PFSK-1 (cell line): ENCODE data around the gene GNS.
A peak's percentile ranks its signal among the peaks of the same experiment; 100 is the strongest.

Source experiments
- FOXP2 ChIP-seq: optimal IDR thresholded peaks from 2 replicates; pipeline ENCODE3; 2011; ENCODE audit warnings: borderline replicate concordance, control low read depth, inconsistent platforms; ENCODE audit not compliant: insufficient read depth; ENCODE audit errors: extremely low read length, extremely low read depth
- POLR2AphosphoS5 ChIP-seq: IDR thresholded peaks from 2 replicates; pipeline ENCODE4 v1.6.1; 2012; ENCODE audit warnings: low read depth, mild to moderate bottlenecking, control low read depth, low read length, moderate library complexity
- REST ChIP-seq, 2 experiments: IDR thresholded peaks; 2 replicates each; pipeline versions ENCODE4 v1.6.1 to v1.8.0; 2011 to 2012; ENCODE audit warnings: low read depth in 2 of 2, low read length in 2 of 2, control low read depth in 1 of 2, inconsistent platforms in 1 of 2, mild to moderate bottlenecking in 1 of 2, moderate library complexity in 1 of 2; ENCODE audit not compliant: insufficient read depth in 1 of 2
- SIN3A ChIP-seq: IDR thresholded peaks from 2 replicates; pipeline ENCODE4 v1.6.1; 2012; ENCODE audit warnings: mild to moderate bottlenecking, low read length, moderate library complexity, borderline replicate concordance; ENCODE audit not compliant: insufficient read depth
- TAF1 ChIP-seq: IDR thresholded peaks from 2 replicates; pipeline ENCODE4 v1.6.1; 2012; ENCODE audit warnings: low read length, control low read depth, borderline replicate concordance; ENCODE audit not compliant: insufficient read depth

GNS gene

DNA sequence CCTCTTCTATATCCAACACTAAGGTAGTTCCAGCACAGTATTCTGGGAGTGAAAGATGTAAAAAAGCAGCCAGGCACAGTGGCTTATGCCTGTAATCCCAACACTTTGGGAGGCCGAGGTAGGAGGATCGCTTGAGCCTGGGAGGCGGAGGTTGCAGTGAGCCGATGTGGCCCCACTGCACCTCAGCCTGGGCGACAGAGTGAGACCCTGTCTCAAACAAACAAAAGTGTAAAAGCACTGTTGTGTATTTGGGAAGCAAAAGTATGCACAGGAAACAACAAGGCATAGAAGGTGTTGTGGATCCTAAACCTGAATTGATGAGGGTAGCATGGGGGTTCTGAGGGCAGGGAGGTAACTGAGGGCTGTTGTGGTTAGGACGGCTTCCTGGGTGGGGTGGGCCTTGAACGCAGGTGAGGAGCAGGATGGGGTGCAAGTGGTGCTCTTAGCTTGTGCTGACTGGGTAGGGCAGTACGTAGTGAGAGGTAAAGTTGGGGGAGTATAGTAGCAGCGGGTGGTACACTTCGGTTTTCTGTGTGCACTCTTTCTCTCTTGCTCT, 84.8 kb downstream of the GNS start:
- no peak for TF ChIP-seq REST (IDR thresholded peaks at IDR 0.05; ENCODE audit: insufficient read depth in 1 of 2, low read depth in 2 of 2, low read length in 2 of 2)
- TF ChIP-seq FOXP2 = no peak
- no peak for TF ChIP-seq SIN3A
- no peak for TF ChIP-seq POLR2AphosphoS5
- no peak for TF ChIP-seq TAF1

DNA sequence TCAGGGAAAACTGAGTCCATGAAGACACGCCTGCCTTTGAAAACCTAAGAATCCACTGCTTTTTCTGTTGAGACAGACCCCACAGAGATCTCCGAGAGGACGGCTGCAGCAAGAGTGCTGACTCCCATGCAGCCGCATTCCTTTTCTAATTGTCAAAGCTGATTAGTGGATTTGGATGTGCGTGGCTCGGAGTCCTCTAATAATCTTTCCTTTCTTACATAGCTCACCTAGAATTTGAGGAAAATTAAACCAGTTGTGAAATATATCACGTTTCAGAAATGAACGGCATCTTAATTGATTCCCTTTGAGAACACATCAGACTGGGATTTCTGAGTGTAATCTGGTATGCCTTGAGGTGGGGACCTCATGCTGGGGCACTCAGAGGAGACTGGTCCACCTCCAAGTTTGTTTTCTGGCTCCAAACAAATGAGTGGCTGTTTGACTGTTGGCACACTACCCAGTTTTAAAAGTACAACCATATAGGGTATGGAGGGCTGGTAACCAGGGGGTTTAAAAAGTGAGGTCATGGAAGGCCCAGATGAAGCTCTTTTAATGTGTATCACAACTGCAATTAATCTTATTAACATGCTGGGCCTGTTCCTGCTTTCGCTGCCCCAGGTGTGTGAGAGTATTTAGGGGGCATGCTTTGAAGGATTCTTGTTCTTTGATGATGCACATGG, 85.6 kb downstream of the GNS start:
- no peak for TF ChIP-seq REST (IDR thresholded peaks at IDR 0.05; ENCODE audit: insufficient read depth in 1 of 2, low read depth in 2 of 2, low read length in 2 of 2)
- TF ChIP-seq TAF1 = no peak
- TF ChIP-seq FOXP2 = no peak
- TF ChIP-seq POLR2AphosphoS5 = no peak
- TF ChIP-seq SIN3A = no peak

- TF ChIP-seq FOXP2 (no peak), SIN3A (no peak), TAF1 (peak; percentile 46; the same call in 1 of the 2 replicates), REST (IDR thresholded peaks at IDR 0.05; ENCODE audit: insufficient read depth in 1 of 2, low read depth in 2 of 2, low read length in 2 of 2) (peak in 1 of 2 experiments; percentile 33; a peak in 1 of 4 replicates), POLR2AphosphoS5 (no peak)
These were observed 86.2 kb downstream of the GNS start for GRCh38 chr12:64672925-64673409.

DNA sequence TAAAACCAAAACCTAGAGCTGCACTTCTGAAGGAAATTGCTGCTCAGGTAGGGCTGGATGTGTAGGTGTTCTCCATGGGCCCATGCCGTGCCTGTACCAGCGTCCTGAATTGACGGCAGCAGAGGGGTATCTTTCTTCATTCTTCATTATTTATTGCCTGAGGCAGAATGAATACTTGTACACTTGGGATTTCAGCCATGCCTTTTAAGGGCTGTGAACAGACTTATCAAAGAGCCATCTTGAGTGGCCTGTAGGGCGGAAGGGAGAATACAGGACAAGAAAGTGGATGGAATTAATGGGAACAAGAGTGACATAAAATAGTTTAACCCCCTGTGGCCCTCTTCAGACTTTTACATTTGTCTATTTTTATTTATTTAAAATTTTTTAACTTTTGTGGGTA, 87.5 kb downstream of the GNS start:
- TF ChIP-seq TAF1 (no peak), POLR2AphosphoS5 (no peak), SIN3A (no peak), REST (IDR thresholded peaks at IDR 0.05; ENCODE audit: insufficient read depth in 1 of 2, low read depth in 2 of 2, low read length in 2 of 2) (no peak), FOXP2 (no peak)
